CD1c-positive myeloid dendritic cell (primary cell): ENCODE results near the gene KIF1A.

ENCODE experiments used
- DNase-seq: peaks from one replicate; pipeline ENCODE4 v3.0.0-alpha.2; 2016; ENCODE audit errors: extremely low spot score

The KIF1A gene

GRCh38 chr2:240787521-240788472 is 32.2 kb downstream of the KIF1A start:
- DNase-seq = no peak

- no peak for DNase-seq
These were observed 33.1 kb downstream of the KIF1A start for GRCh38 chr2:240786871-240787311.

- no peak for DNase-seq
These were observed 33.6 kb downstream of the KIF1A start for GRCh38 chr2:240786355-240786841.

GRCh38 chr2:240785424-240786335 is 34.3 kb downstream of the KIF1A start:
- DNase-seq = no peak

- DNase-seq = no peak
These were observed 35.2 kb downstream of the KIF1A start for GRCh38 chr2:240784629-240785423.

GRCh38 chr2:240783819-240784621 is 36.0 kb downstream of the KIF1A start:
- no peak for DNase-seq

GRCh38 chr2:240782886-240783818 is 36.9 kb downstream of the KIF1A start:
- DNase-seq = no peak

GRCh38 chr2:240782221-240782885 is 37.7 kb downstream of the KIF1A start:
- no peak for DNase-seq

GRCh38 chr2:240781471-240782220 is 38.4 kb downstream of the KIF1A start:
- DNase-seq = no peak

- no peak for DNase-seq
These were observed 39.9 kb downstream of the KIF1A start for GRCh38 chr2:240780023-240780700.

GRCh38 chr2:240779250-240779832 is 40.7 kb downstream of the KIF1A start:
- peak; percentile 47 for DNase-seq

- no peak for DNase-seq
These were observed 41.6 kb downstream of the KIF1A start for GRCh38 chr2:240778426-240778825.

GRCh38 chr2:240777456-240778212 is 42.4 kb downstream of the KIF1A start:
- no peak for DNase-seq

- DNase-seq = no peak
These were observed 44.1 kb downstream of the KIF1A start for GRCh38 chr2:240775905-240776304.

- no peak for DNase-seq
These were observed 45.2 kb downstream of the KIF1A start for GRCh38 chr2:240774856-240775255.

- no peak for DNase-seq
These were observed 50.9 kb downstream of the KIF1A start for GRCh38 chr2:240769096-240769495.
